HepG2 (cell line): ENCODE data around the gene TLCD3B. TPM values are rescaled to one million over a fixed set of nuclear protein-coding genes. Genes with fewer than 3 reads are reported as not detected.
A peak's percentile ranks its signal among the peaks of the same experiment; 100 is the strongest.

ENCODE experiments used
- BCL6 ChIP-seq: IDR thresholded peaks from 2 replicates; pipeline ENCODE4 v1.6.1; 2016; ENCODE audit warnings: missing genetic modification reagents, missing compliant biosample characterization
- DPF2 ChIP-seq: sonication (generic); formaldehyde crosslinking; IDR thresholded peaks from 2 replicates; pipeline ENCODE4 v1.4.0; 2020; ENCODE audit warnings: mild to moderate bottlenecking, low read depth, missing genetic modification reagents, borderline replicate concordance
- EHMT2 ChIP-seq: fragments of 200-600 bp; sonication (generic); IDR thresholded peaks from 2 replicates; pipeline ENCODE4 v1.7.0; 2017; ENCODE audit warnings: antibody characterized with exemption, low read depth, low read length, borderline replicate concordance
- HDAC1 ChIP-seq: sonication (generic); formaldehyde crosslinking; IDR thresholded peaks from 2 replicates; pipeline ENCODE4 v1.5.1; 2020; ENCODE audit warnings: mild to moderate bottlenecking, missing genetic modification reagents
- HOXA3 ChIP-seq: sonication (generic); formaldehyde crosslinking; IDR thresholded peaks from 2 replicates; pipeline ENCODE4 v1.5.0; 2020; ENCODE audit warnings: missing genetic modification reagents
- JUND ChIP-seq: sonication (generic); formaldehyde crosslinking; IDR thresholded peaks from 2 replicates; pipeline ENCODE4 v1.8.0; 2022; ENCODE audit warnings: mild to moderate bottlenecking, missing genetic modification reagents
- MIXL1 ChIP-seq: IDR thresholded peaks from 2 replicates; pipeline ENCODE4 v1.6.1; 2016
- ONECUT2 ChIP-seq: sonication (generic); formaldehyde crosslinking; IDR thresholded peaks from 2 replicates; pipeline ENCODE4 v1.4.0; 2020; ENCODE audit warnings: missing genetic modification reagents
- PRPF4 ChIP-seq: fragments of 200-400 bp; formaldehyde crosslinking; IDR thresholded peaks from 2 replicates; pipeline ENCODE4 v1.6.1; 2016; ENCODE audit warnings: low read length, low read depth; ENCODE audit not compliant: poor library complexity, severe bottlenecking
- RARA ChIP-seq: IDR thresholded peaks from 2 replicates; pipeline ENCODE4 v1.6.1; 2016; ENCODE audit warnings: missing genetic modification reagents, missing compliant biosample characterization
- RXRB ChIP-seq: IDR thresholded peaks from 2 replicates; pipeline ENCODE4 v1.6.1; 2016; ENCODE audit warnings: borderline replicate concordance, missing genetic modification reagents, missing compliant biosample characterization
- SAFB2 ChIP-seq: sonication (generic); formaldehyde crosslinking; IDR thresholded peaks from 2 replicates; pipeline ENCODE4 v1.5.1; 2020; ENCODE audit warnings: missing genetic modification reagents, low read depth, mild to moderate bottlenecking, borderline replicate concordance
- SALL1 ChIP-seq: sonication (generic); formaldehyde crosslinking; IDR thresholded peaks from 2 replicates; pipeline ENCODE4 v1.8.0; 2022; ENCODE audit warnings: mild to moderate bottlenecking, missing genetic modification reagents
- SMARCE1 ChIP-seq: fragments of 450-650 bp; IDR thresholded peaks from 2 replicates; pipeline ENCODE4 v1.6.1; 2017; ENCODE audit warnings: borderline replicate concordance
- SOX13 ChIP-seq, 3 experiments: fragments of 450-650 bp in 1 of 3; sonication (generic) in 1 of 3; formaldehyde crosslinking in 1 of 3; IDR thresholded peaks in 2 of 3; conservative IDR thresholded peaks in 1 of 3; 2 replicates each; pipeline versions ENCODE4 v1.5.0 to v1.6.1; 2016 to 2020; ENCODE audit warnings: antibody characterized with exemption in 1 of 3, mild to moderate bottlenecking in 1 of 3, missing compliant biosample characterization in 1 of 3, missing genetic modification reagents in 1 of 3, moderate library complexity in 1 of 3
- SYNCRIP ChIP-seq: fragments of 200-400 bp; formaldehyde crosslinking; IDR thresholded peaks from 2 replicates; pipeline ENCODE4 v1.6.1; 2018; ENCODE audit warnings: mild to moderate bottlenecking, low read depth, low read length; ENCODE audit not compliant: insufficient read depth
- TGIF2 ChIP-seq: IDR thresholded peaks from 2 replicates; pipeline ENCODE4 v1.6.1; 2016; ENCODE audit warnings: control low read depth, missing compliant biosample characterization
- YY1 ChIP-seq: IDR thresholded peaks from 2 replicates; pipeline ENCODE4 v1.6.1; 2011; ENCODE audit warnings: low read length, low read depth, moderate library complexity, mild to moderate bottlenecking; ENCODE audit not compliant: insufficient read depth, insufficient replicate concordance
- ZBTB20 ChIP-seq: sonication (generic); formaldehyde crosslinking; IDR thresholded peaks from 2 replicates; pipeline ENCODE4 v1.8.1; 2023; ENCODE audit warnings: missing genetic modification reagents, low read depth, mild to moderate bottlenecking, borderline replicate concordance
- ZBTB7B ChIP-seq: sonication (generic); formaldehyde crosslinking; IDR thresholded peaks from 2 replicates; pipeline ENCODE4 v1.4.0; 2020; ENCODE audit warnings: missing genetic modification reagents
- ZNF350 ChIP-seq: sonication (generic); formaldehyde crosslinking; IDR thresholded peaks from 2 replicates; pipeline ENCODE4 v1.4.0; 2020; ENCODE audit warnings: mild to moderate bottlenecking, low read depth, missing genetic modification reagents, borderline replicate concordance
- polyA plus RNA-seq, 8 experiments: library from polyadenylated mRNA; depleted of rRNA in 3 of 8; stranded (reverse) in 7 of 8; unstranded in 1 of 8; fragments of >200 nt; fragmentation: Illumina TruSeq in 4 of 8; extraction: Trizol in 4 of 8; gene quantifications; 2 replicates each; pipeline versions ENCODE4 v1.2.1 to v1.2.3, GENCODE V29; 2011 to 2016; ENCODE audit warnings: low read depth in 4 of 8, missing spikeins in 1 of 8, mixed read lengths in 1 of 8; ENCODE audit not compliant: insufficient read depth in 1 of 8
- total RNA-seq, 5 experiments: library from RNA; depleted of rRNA; stranded (reverse); fragments of >200 nt; fragmentation: Illumina TruSeq; extraction: Trizol; gene quantifications; 2 replicates each; pipeline ENCODE4 v1.2.3, GENCODE V29; 2016; ENCODE audit warnings: low read depth in 1 of 5
- TF ChIP-seq, protein P1 (sequence below): sonication (generic); formaldehyde crosslinking; IDR thresholded peaks from 2 replicates; pipeline ENCODE4 v1.5.0; 2020; ENCODE audit warnings: mild to moderate bottlenecking, missing genetic modification reagents, borderline replicate concordance
- TF ChIP-seq, protein P2 (sequence below): sonication (generic); formaldehyde crosslinking; IDR thresholded peaks from 2 replicates; pipeline ENCODE4 v1.5.1; 2020; ENCODE audit warnings: mild to moderate bottlenecking, missing genetic modification reagents, moderate library complexity
- TF ChIP-seq, protein P3 (sequence below): sonication (generic); formaldehyde crosslinking; IDR thresholded peaks from 2 replicates; pipeline ENCODE4 v1.5.0; 2020; ENCODE audit warnings: missing genetic modification reagents, mild to moderate bottlenecking, borderline replicate concordance

Gene TLCD3B
- total and polyA plus RNA-seq, 2 of the 13 experiments (the other 11 are each of a cell fraction or from before 2014, with no cell fraction given), result not detected

DNA sequence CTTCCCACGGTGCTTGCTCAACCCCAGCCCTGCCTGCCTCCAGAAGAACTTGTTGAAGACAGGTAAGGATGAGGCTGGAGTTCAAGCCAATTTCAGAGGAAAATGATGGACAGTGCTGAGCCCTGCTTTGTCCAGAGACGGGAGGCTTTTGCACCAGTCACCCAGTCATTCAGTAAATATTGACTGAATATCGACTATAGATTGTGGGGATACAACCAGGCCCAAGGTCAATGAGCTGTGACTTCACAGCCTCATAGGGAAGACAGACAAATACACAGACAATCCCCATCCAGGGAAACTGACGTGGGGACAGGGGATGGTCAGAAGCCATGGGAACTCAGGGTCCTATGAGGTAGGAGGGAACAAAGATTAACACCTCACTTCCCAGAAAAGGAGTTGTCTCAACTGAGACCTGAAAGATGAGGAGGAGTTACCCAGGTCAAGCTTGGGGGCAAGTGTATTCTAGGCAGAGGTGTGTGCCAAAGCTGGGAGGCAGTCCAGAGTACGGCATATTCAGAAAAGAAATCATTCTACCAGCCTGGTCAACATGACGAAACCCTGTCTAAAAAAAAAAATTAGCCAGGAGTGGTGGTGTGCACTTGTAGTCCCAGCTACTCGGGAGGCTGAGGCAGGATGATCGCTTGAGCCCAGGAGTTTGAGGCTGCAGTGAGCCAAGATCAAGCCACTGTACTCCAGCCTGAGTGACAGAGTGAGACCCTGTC lies 14.4 kb downstream of the TLCD3B start (continued):
- TF ChIP-seq EHMT2 (no peak), ZBTB20 (CRISPR knock-in tag) (peak; percentile 31; the same call in 1 of the 2 replicates), YY1 (no peak), BCL6 (CRISPR knock-in tag) (peak; percentile 41; the same call in 1 of the 2 replicates), ZBTB7B (CRISPR knock-in tag) (0 out of 2 replicates have a peak, but pooled peaks have one; percentile 40), SMARCE1 (no peak), SOX13 (IDR thresholded peaks at IDR 0.05) (no peak), SOX13 (CRISPR knock-in tag; conservative IDR thresholded peaks at IDR 0.05 in 1 of 2, IDR thresholded peaks at IDR 0.05 in 1 of 2) (peak in 1 of 2 experiments; percentile 36; a peak in 1 of 4 replicates), MIXL1 (no peak), SALL1 (peak; percentile 64), RARA (CRISPR knock-in tag) (peak; percentile 61), HOXA3 (0 out of 2 replicates have a peak, but pooled peaks have one; percentile 10), HDAC1 (CRISPR knock-in tag) (no peak), DPF2 (CRISPR knock-in tag) (peak; percentile 60; the same call in 1 of the 2 replicates), TGIF2 (CRISPR knock-in tag) (no peak), JUND (CRISPR knock-in tag) (0 out of 2 replicates have a peak, but pooled peaks have one; percentile 44), PRPF4 (no peak), ONECUT2 (CRISPR knock-in tag) (peak; percentile 82), SAFB2 (no peak), SYNCRIP (no peak), RXRB (peak; percentile 61; the same call in 1 of the 2 replicates), ZNF350 (CRISPR knock-in tag) (peak; percentile 24; the same call in 1 of the 2 replicates)
- TF ChIP-seq, protein P1, sequence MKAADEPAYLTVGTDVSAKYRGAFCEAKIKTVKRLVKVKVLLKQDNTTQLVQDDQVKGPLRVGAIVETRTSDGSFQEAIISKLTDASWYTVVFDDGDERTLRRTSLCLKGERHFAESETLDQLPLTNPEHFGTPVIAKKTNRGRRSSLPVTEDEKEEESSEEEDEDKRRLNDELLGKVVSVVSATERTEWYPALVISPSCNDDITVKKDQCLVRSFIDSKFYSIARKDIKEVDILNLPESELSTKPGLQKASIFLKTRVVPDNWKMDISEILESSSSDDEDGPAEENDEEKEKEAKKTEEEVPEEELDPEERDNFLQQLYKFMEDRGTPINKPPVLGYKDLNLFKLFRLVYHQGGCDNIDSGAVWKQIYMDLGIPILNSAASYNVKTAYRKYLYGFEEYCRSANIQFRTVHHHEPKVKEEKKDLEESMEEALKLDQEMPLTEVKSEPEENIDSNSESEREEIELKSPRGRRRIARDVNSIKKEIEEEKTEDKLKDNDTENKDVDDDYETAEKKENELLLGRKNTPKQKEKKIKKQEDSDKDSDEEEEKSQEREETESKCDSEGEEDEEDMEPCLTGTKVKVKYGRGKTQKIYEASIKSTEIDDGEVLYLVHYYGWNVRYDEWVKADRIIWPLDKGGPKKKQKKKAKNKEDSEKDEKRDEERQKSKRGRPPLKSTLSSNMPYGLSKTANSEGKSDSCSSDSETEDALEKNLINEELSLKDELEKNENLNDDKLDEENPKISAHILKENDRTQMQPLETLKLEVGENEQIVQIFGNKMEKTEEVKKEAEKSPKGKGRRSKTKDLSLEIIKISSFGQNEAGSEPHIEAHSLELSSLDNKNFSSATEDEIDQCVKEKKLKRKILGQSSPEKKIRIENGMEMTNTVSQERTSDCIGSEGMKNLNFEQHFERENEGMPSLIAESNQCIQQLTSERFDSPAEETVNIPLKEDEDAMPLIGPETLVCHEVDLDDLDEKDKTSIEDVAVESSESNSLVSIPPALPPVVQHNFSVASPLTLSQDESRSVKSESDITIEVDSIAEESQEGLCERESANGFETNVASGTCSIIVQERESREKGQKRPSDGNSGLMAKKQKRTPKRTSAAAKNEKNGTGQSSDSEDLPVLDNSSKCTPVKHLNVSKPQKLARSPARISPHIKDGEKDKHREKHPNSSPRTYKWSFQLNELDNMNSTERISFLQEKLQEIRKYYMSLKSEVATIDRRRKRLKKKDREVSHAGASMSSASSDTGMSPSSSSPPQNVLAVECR (CRISPR knock-in tag), result peak; percentile 25; the same call in 1 of the 2 replicates
- TF ChIP-seq, protein P2, sequence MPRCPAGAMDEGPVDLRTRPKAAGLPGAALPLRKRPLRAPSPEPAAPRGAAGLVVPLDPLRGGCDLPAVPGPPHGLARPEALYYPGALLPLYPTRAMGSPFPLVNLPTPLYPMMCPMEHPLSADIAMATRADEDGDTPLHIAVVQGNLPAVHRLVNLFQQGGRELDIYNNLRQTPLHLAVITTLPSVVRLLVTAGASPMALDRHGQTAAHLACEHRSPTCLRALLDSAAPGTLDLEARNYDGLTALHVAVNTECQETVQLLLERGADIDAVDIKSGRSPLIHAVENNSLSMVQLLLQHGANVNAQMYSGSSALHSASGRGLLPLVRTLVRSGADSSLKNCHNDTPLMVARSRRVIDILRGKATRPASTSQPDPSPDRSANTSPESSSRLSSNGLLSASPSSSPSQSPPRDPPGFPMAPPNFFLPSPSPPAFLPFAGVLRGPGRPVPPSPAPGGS, result no peak
- TF ChIP-seq, protein P3, sequence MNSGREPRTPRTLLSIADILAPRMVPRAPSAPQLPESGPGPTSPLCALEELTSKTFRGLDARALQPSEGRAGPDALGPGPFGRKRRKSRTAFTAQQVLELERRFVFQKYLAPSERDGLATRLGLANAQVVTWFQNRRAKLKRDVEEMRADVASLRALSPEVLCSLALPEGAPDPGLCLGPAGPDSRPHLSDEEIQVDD, result 0 out of 2 replicates have a peak, but pooled peaks have one; percentile 17
